H9 (cell line): ENCODE results near the gene PCDHA1. TPM values are rescaled to one million over a fixed set of nuclear protein-coding genes. Genes with fewer than 3 reads are reported as not detected.

Experiments
- DNase-seq: peaks from one replicate; pipeline ENCODE4 v3.0.0-alpha.2; 2017
- H2AFZ ChIP-seq: one replicate; pipeline ENCODE4 v1.6.1; 2013; ENCODE audit warnings: mild to moderate bottlenecking, low read length, control low read depth, moderate library complexity
- H2AK5ac ChIP-seq: 2 replicates; pipeline ENCODE4 v1.6.1; 2013; ENCODE audit warnings: low read length, control low read depth, mixed read lengths; ENCODE audit not compliant: insufficient read length
- H2BK120ac ChIP-seq: one replicate; pipeline ENCODE4 v1.6.1; 2013; ENCODE audit warnings: low read depth, mild to moderate bottlenecking, low read length, control low read depth, inconsistent platforms; ENCODE audit not compliant: poor library complexity, severe bottlenecking
- H2BK12ac ChIP-seq: 2 replicates; pipeline ENCODE4 v1.6.1; 2013; ENCODE audit warnings: low read length, control low read depth, mixed read lengths, low read depth; ENCODE audit not compliant: insufficient read length
- H2BK15ac ChIP-seq: 2 replicates; pipeline ENCODE4 v1.6.1; 2013; ENCODE audit warnings: low read depth, low read length, control low read depth
- H2BK20ac ChIP-seq: one replicate; pipeline ENCODE4 v1.6.1; 2013; ENCODE audit warnings: low read depth, mild to moderate bottlenecking, low read length, control low read depth, inconsistent platforms; ENCODE audit not compliant: poor library complexity, severe bottlenecking
- H2BK5ac ChIP-seq: 2 replicates; pipeline ENCODE4 v1.6.1; 2013; ENCODE audit warnings: low read length, control low read depth, mixed read lengths; ENCODE audit not compliant: insufficient read length
- H3K14ac ChIP-seq: 2 replicates; pipeline ENCODE4 v1.6.1; 2013; ENCODE audit warnings: low read length, control low read depth; ENCODE audit not compliant: insufficient read depth
- H3K18ac ChIP-seq: 2 replicates; pipeline ENCODE4 v1.6.1; 2013; ENCODE audit warnings: low read depth, mild to moderate bottlenecking, mixed read lengths, low read length, control low read depth; ENCODE audit not compliant: insufficient read length
- H3K23ac ChIP-seq: 2 replicates; pipeline ENCODE4 v1.6.1; 2013; ENCODE audit warnings: low read length, control low read depth, mixed read lengths, low read depth; ENCODE audit not compliant: insufficient read length
- H3K23me2 ChIP-seq: 2 replicates; pipeline ENCODE4 v1.6.1; 2013; ENCODE audit warnings: low read depth, mild to moderate bottlenecking, mixed read lengths, low read length, control low read depth; ENCODE audit not compliant: insufficient read length, poor library complexity, severe bottlenecking
- H3K27ac ChIP-seq: 2 replicates; pipeline ENCODE4 v1.5.1; 2013; ENCODE audit warnings: low read length, control low read depth, mixed read lengths, low read depth; ENCODE audit not compliant: insufficient read length
- H3K27me3 ChIP-seq: 2 replicates; pipeline ENCODE4 v1.6.1; 2013; ENCODE audit warnings: low read length, control low read depth, inconsistent platforms; ENCODE audit not compliant: insufficient read depth
- H3K4ac ChIP-seq: 2 replicates; pipeline ENCODE4 v1.6.1; 2013; ENCODE audit warnings: low read depth, mild to moderate bottlenecking, control low read depth, inconsistent platforms, low read length, moderate library complexity
- H3K4me1 ChIP-seq: 2 replicates; pipeline ENCODE4 v1.6.1; 2013; ENCODE audit warnings: low read length, control low read depth, inconsistent platforms; ENCODE audit not compliant: insufficient read depth
- H3K4me2 ChIP-seq: 2 replicates; pipeline ENCODE4 v1.6.1; 2013; ENCODE audit warnings: low read length, control low read depth, mixed read lengths; ENCODE audit not compliant: insufficient read length, insufficient read depth
- H3K56ac ChIP-seq: 2 replicates; pipeline ENCODE4 v1.6.1; 2013; ENCODE audit warnings: low read depth, mild to moderate bottlenecking, mixed read lengths, low read length, control low read depth; ENCODE audit not compliant: insufficient read length
- H3K79me1 ChIP-seq: 2 replicates; pipeline ENCODE4 v1.6.1; 2013; ENCODE audit warnings: low read depth, mild to moderate bottlenecking, moderate library complexity, low read length, control low read depth, inconsistent platforms; ENCODE audit not compliant: insufficient read depth, poor library complexity, severe bottlenecking
- H3K79me2 ChIP-seq: 2 replicates; pipeline ENCODE4 v1.6.1; 2013; ENCODE audit warnings: low read length, control low read depth, inconsistent platforms; ENCODE audit not compliant: insufficient read depth
- H3K9ac ChIP-seq: 2 replicates; pipeline ENCODE4 v1.6.1; 2013; ENCODE audit warnings: low read length, control low read depth, mixed read lengths; ENCODE audit not compliant: insufficient read length; ENCODE audit errors: extremely low read depth
- H3K9me3 ChIP-seq: one replicate; pipeline ENCODE4 v1.6.1; 2013; ENCODE audit warnings: low read depth, low read length, inconsistent platforms; ENCODE audit not compliant: control insufficient read depth
- H3T11ph ChIP-seq: one replicate; pipeline ENCODE4 v1.6.1; 2013; ENCODE audit warnings: mild to moderate bottlenecking, low read length, control low read depth, inconsistent platforms
- H4K20me1 ChIP-seq: one replicate; pipeline ENCODE4 v1.6.1; 2013; ENCODE audit not compliant: control insufficient read depth, insufficient read length, insufficient read depth
- H4K5ac ChIP-seq: 2 replicates; pipeline ENCODE4 v1.6.1; 2013; ENCODE audit warnings: low read depth, mild to moderate bottlenecking, mixed read lengths, low read length, control low read depth; ENCODE audit not compliant: insufficient read length
- H4K8ac ChIP-seq: replicated peaks from 2 replicates; pipeline ENCODE4 v1.6.1; 2013; ENCODE audit warnings: low read length, control low read depth, mixed read lengths, low read depth; ENCODE audit not compliant: insufficient read length
- H4K91ac ChIP-seq: 2 replicates; pipeline ENCODE4 v1.6.1; 2013; ENCODE audit warnings: low read depth, mild to moderate bottlenecking, moderate library complexity, mixed read lengths, low read length, control low read depth; ENCODE audit not compliant: insufficient read length
- H3K27ac Mint-ChIP-seq, 3 experiments: 2 replicates in 2 of 3; 3 replicates in 1 of 3; pipeline ENCODE4 v1.8.0; 2020 to 2021; ENCODE audit warnings: mixed read lengths in 3 of 3, mild to moderate bottlenecking in 1 of 3, moderate library complexity in 1 of 3
- H3K27me3 Mint-ChIP-seq: 2 replicates; pipeline ENCODE4 v1.8.0; 2021; ENCODE audit warnings: low read depth, mild to moderate bottlenecking, moderate library complexity, mixed read lengths
- H3K36me3 Mint-ChIP-seq, 3 experiments: 2 replicates in 2 of 3; 3 replicates in 1 of 3; pipeline ENCODE4 v1.8.0; 2020 to 2021; ENCODE audit warnings: low read depth in 3 of 3, mixed read lengths in 3 of 3; ENCODE audit not compliant: insufficient read depth in 1 of 3
- H3K4me1 Mint-ChIP-seq, 2 experiments: 2 replicates each; pipeline ENCODE4 v1.8.0; 2020; ENCODE audit warnings: mixed read lengths in 2 of 2
- H3K4me3 Mint-ChIP-seq, 2 experiments: 2 replicates in 1 of 2; 3 replicates in 1 of 2; pipeline ENCODE4 v1.8.0; 2020 to 2021; ENCODE audit warnings: mild to moderate bottlenecking in 2 of 2, mixed read lengths in 2 of 2, moderate library complexity in 1 of 2
- H3K9me3 Mint-ChIP-seq, 2 experiments: 2 replicates in 1 of 2; 3 replicates in 1 of 2; pipeline ENCODE4 v1.8.0; 2020; ENCODE audit warnings: mild to moderate bottlenecking in 2 of 2, mixed read lengths in 2 of 2, moderate library complexity in 1 of 2
- CTCF ChIP-seq: fragments of 200-600 bp; sonication (generic); conservative IDR thresholded peaks from 3 replicates; pipeline ENCODE4 v1.8.0; 2021; ENCODE audit warnings: antibody characterized with exemption, mild to moderate bottlenecking
- WGBS: extraction: QIAGEN DNeasy Blood & Tissue Kit; methylation state at CpG from one replicate; pipeline ENCODE4 v1.1.7; 2013; ENCODE audit warnings: missing lambda C conversion rate, low lambda C conversion rate, mixed read lengths; ENCODE audit not compliant: insufficient read length; ENCODE audit errors: extremely low coverage; 5-methylcytosine and 5-hydroxymethylcytosine counted together
- total RNA-seq: library from RNA; stranded (reverse); gene quantifications from 2 replicates; pipeline ENCODE4 v1.2.1, GENCODE V29; 2021

The PCDHA1 gene
- total RNA-seq, 1 experiment from 2014 or later, result 0.61 TPM

GRCh38 chr5:140883373-140883772, 97.4 kb downstream of the PCDHA1 start:
- H3K56ac ChIP-seq, result no peak overlapping the region
- H3K9me3 Mint-ChIP-seq, result no peaks in the 10 kb centered on the region
- no peak overlapping the region for H3K9ac ChIP-seq
- DNase-seq, result no peak
- no peak overlapping the region for H4K8ac ChIP-seq
- no peak overlapping the region for H3K23ac ChIP-seq
- no peak for TF ChIP-seq CTCF
- H2AFZ ChIP-seq, result no peak overlapping the region
- WGBS, result no CpG with 5 or more reads among the region's 41 CpGs
- no peak overlapping the region for H4K91ac ChIP-seq
- H3K4me3 Mint-ChIP-seq, result no peak overlapping the region
- no peak overlapping the region for H3K27ac Mint-ChIP-seq
- no peak overlapping the region for H3K14ac ChIP-seq
- H2BK15ac ChIP-seq, result no peak overlapping the region
- no peaks in the 10 kb centered on the region for H3K27me3 Mint-ChIP-seq
- no peak overlapping the region for H3K18ac ChIP-seq
- H2BK12ac ChIP-seq, result no peak overlapping the region
- peaks cover 2% of the 10 kb centered on the region for H3K23me2 ChIP-seq
- H2BK5ac ChIP-seq, result no peak overlapping the region
- H3K4me1 ChIP-seq, result no peaks in the 10 kb centered on the region
- peaks cover 2% of the 10 kb centered on the region; the same call in 1 of the 2 replicates for H3K79me2 ChIP-seq
- no peaks in the 10 kb centered on the region for H3K9me3 ChIP-seq
- no peak overlapping the region for H2AK5ac ChIP-seq
- no peak overlapping the region for H3K4me2 ChIP-seq
- H3K4ac ChIP-seq, result no peak overlapping the region
- H3K79me1 ChIP-seq, result no peaks in the 10 kb centered on the region
- no peaks in the 10 kb centered on the region; a peak in 1 of 4 replicates for H3K4me1 Mint-ChIP-seq
- H3T11ph ChIP-seq, result no peak overlapping the region
- H4K20me1 ChIP-seq, result no peaks in the 10 kb centered on the region
- H4K5ac ChIP-seq, result no peak overlapping the region
- H2BK20ac ChIP-seq, result no peak overlapping the region
- H2BK120ac ChIP-seq, result no peak overlapping the region
- H3K36me3 Mint-ChIP-seq, result peaks cover 3 to 5% (median 4%) of the 10 kb centered on the region in 3 experiments; a peak in 6 of 7 replicates
- no peak overlapping the region for H3K27ac ChIP-seq
- H3K27me3 ChIP-seq, result no peaks in the 10 kb centered on the region
